ENCODE data around the gene SYCP2L. TPM values are rescaled to one million over a fixed set of nuclear protein-coding genes. Genes with fewer than 3 reads are reported as not detected.

The SYCP2L gene
- total RNA-seq, 1 donor from 2014 or later: 11.8 TPM

GRCh38 chr6:10957414-10957886 lies 70.6 kb downstream of the SYCP2L start:
- no peak for DNase-seq (ENCODE audit: low spot score, unreplicated experiment)
- Mint-ChIP-seq H3K27me3 (peaks cover 3% of the 10 kb centered on the region), H3K36me3 (ENCODE audit: insufficient read depth) (peaks cover 4% of the 10 kb centered on the region), H3K27ac (no peak overlapping the region), H3K4me3 (ENCODE audit: low read depth) (no peak overlapping the region), H3K9me3 (ENCODE audit: low read depth) (no peaks in the 10 kb centered on the region), H3K4me1 (ENCODE audit: low read depth) (no peaks in the 10 kb centered on the region)
- TF ChIP-seq CTCF (IDR thresholded peaks at IDR 0.05; ENCODE audit: unreplicated experiment): no peak

- peaks cover 6% of the 10 kb centered on the region for H3K9me3 Mint-ChIP-seq (ENCODE audit: low read depth)
- H3K36me3 Mint-ChIP-seq (ENCODE audit: insufficient read depth): peaks cover 9% of the 10 kb centered on the region
- peaks cover 3% of the 10 kb centered on the region for H3K27me3 Mint-ChIP-seq
- no peak overlapping the region for H3K4me3 Mint-ChIP-seq (ENCODE audit: low read depth)
- DNase-seq (ENCODE audit: low spot score, unreplicated experiment): no peak
- no peaks in the 10 kb centered on the region for H3K4me1 Mint-ChIP-seq (ENCODE audit: low read depth)
- no peak overlapping the region for H3K27ac Mint-ChIP-seq
- TF ChIP-seq CTCF (IDR thresholded peaks at IDR 0.05; ENCODE audit: unreplicated experiment): no peak
Observed at GRCh38 chr6:10960171-10960570, 73.3 kb downstream of the SYCP2L start.

- Mint-ChIP-seq H3K36me3 (ENCODE audit: insufficient read depth) (peaks cover 15% of the 10 kb centered on the region), H3K27me3 (peaks cover 3% of the 10 kb centered on the region), H3K4me3 (ENCODE audit: low read depth) (no peak overlapping the region), H3K27ac (no peak overlapping the region), H3K4me1 (ENCODE audit: low read depth) (no peaks in the 10 kb centered on the region), H3K9me3 (ENCODE audit: low read depth) (peaks cover 15% of the 10 kb centered on the region)
- no peak for TF ChIP-seq CTCF (IDR thresholded peaks at IDR 0.05; ENCODE audit: unreplicated experiment)
- DNase-seq (ENCODE audit: low spot score, unreplicated experiment): no peak
Observed at GRCh38 chr6:10961837-10962236, 75.0 kb downstream of the SYCP2L start.

- Mint-ChIP-seq H3K4me3 (ENCODE audit: low read depth) (no peak overlapping the region), H3K27ac (no peak overlapping the region), H3K36me3 (ENCODE audit: insufficient read depth) (peaks cover 15% of the 10 kb centered on the region), H3K4me1 (ENCODE audit: low read depth) (no peaks in the 10 kb centered on the region), H3K9me3 (ENCODE audit: low read depth) (peaks cover 15% of the 10 kb centered on the region), H3K27me3 (peaks cover 3% of the 10 kb centered on the region)
- TF ChIP-seq CTCF (IDR thresholded peaks at IDR 0.05; ENCODE audit: unreplicated experiment): no peak
- DNase-seq (ENCODE audit: low spot score, unreplicated experiment): no peak
Observed at GRCh38 chr6:10962673-10963072, 75.8 kb downstream of the SYCP2L start.

GRCh38 chr6:10963113-10963512 lies 76.3 kb downstream of the SYCP2L start:
- DNase-seq (ENCODE audit: low spot score, unreplicated experiment): no peak
- Mint-ChIP-seq H3K9me3 (ENCODE audit: low read depth) (peaks cover 20% of the 10 kb centered on the region), H3K27me3 (peaks cover 3% of the 10 kb centered on the region), H3K36me3 (ENCODE audit: insufficient read depth) (peaks cover 20% of the 10 kb centered on the region), H3K4me3 (ENCODE audit: low read depth) (no peak overlapping the region), H3K4me1 (ENCODE audit: low read depth) (no peaks in the 10 kb centered on the region), H3K27ac (no peak overlapping the region)
- TF ChIP-seq CTCF (IDR thresholded peaks at IDR 0.05; ENCODE audit: unreplicated experiment): no peak

All from progenitor cell of endocrine pancreas (in vitro differentiated cells).